ENCODE results near the gene GYS1. TPM values are rescaled to one million over a fixed set of nuclear protein-coding genes. Genes with fewer than 3 reads are reported as not detected.
A peak's percentile ranks its signal among the peaks of the same experiment; 100 is the strongest.

Gene GYS1
- total RNA-seq, 1 experiment from 2014 or later: 38.6 TPM

GRCh38 chr19:48991873-48992580 is 1.1 kb downstream of the GYS1 start:
- intact Hi-C loops (cut with micrococcal nuclease): loop anchor here (10.0 kb wide), 1 partner anchor 83 kb away; the partner anchor contains the start of gene KCNA7
- peaks cover 64% of the 10 kb centered on the region for H3K79me2 ChIP-seq (ENCODE audit: low read length)
- H4K20me1 ChIP-seq (ENCODE audit: low read length): no peaks in the 10 kb centered on the region
- H3K36me3 ChIP-seq (ENCODE audit: low read depth, low read length): no peaks in the 10 kb centered on the region; the same call in 1 of the 2 replicates
- H3K4me3 ChIP-seq (ENCODE audit: low read length): peak overlapping the region; percentile 93
- H3K4me1 ChIP-seq (ENCODE audit: insufficient read depth, low read length): peaks cover 6% of the 10 kb centered on the region; the same call in 1 of the 2 replicates
- peak overlapping the region; percentile 98 for H3K4me2 ChIP-seq (ENCODE audit: low read length)
- BruUV-seq (replicated peaks): no TSS peak
- peak overlapping the region; percentile 89 for H3K9ac ChIP-seq (ENCODE audit: low read length)
- H3K9me2 ChIP-seq (replicated peaks; ENCODE audit: low read length): no peaks in the 10 kb centered on the region
- H3K27ac ChIP-seq (ENCODE audit: low read length): peak overlapping the region; percentile 36; the same call in 1 of the 2 replicates
- H3K27me3 ChIP-seq (ENCODE audit: low read length): no peaks in the 10 kb centered on the region
- ChIA-PET CTCF (no interaction called here), POLR2A (ENCODE audit: unreplicated experiment) (interaction anchor here (0.6 kb wide), 2 partner anchors 159 to 166 kb away, joined by 3 read pairs; partner anchors contain the start of gene TRPM4)
- H3K9me3 ChIP-seq (ENCODE audit: low read length): no peaks in the 10 kb centered on the region
- peak; percentile 66 for DNase-seq
- no peaks in the 10 kb centered on the region for H3F3A ChIP-seq (ENCODE audit: low read length, unreplicated experiment)
- TF ChIP-seq CTCF (conservative IDR thresholded peaks at IDR 0.05; ENCODE audit: low read depth, low read length) (no peak), EZH2 (IDR thresholded peaks at IDR 0.05; ENCODE audit: low read length, unreplicated experiment) (no peak), EZH2phosphoT487 (IDR thresholded peaks at IDR 0.05; ENCODE audit: borderline replicate concordance, low read length) (no peak)
- H2AFZ ChIP-seq (ENCODE audit: low read length): peak overlapping the region; percentile 73; the same call in 1 of the 2 replicates
- peak; percentile 54 for ATAC-seq

- ChIA-PET CTCF (no interaction called here), POLR2A (ENCODE audit: unreplicated experiment) (no interaction called here)
- Histone ChIP-seq H3K9me2 (replicated peaks; ENCODE audit: low read length) (no peaks in the 10 kb centered on the region), H3F3A (ENCODE audit: low read length, unreplicated experiment) (no peaks in the 10 kb centered on the region), H3K27ac (ENCODE audit: low read length) (no peak overlapping the region), H3K4me3 (ENCODE audit: low read length) (peak overlapping the region; percentile 93; the same call in 1 of the 2 replicates), H3K4me1 (ENCODE audit: insufficient read depth, low read length) (peaks cover 6% of the 10 kb centered on the region; the same call in 1 of the 2 replicates), H3K4me2 (ENCODE audit: low read length) (peak overlapping the region; percentile 98), H3K9me3 (ENCODE audit: low read length) (no peaks in the 10 kb centered on the region), H2AFZ (ENCODE audit: low read length) (no peak overlapping the region), H4K20me1 (ENCODE audit: low read length) (no peaks in the 10 kb centered on the region), H3K27me3 (ENCODE audit: low read length) (no peaks in the 10 kb centered on the region), H3K79me2 (ENCODE audit: low read length) (peaks cover 55% of the 10 kb centered on the region), H3K36me3 (ENCODE audit: low read depth, low read length) (no peaks in the 10 kb centered on the region; the same call in 1 of the 2 replicates), H3K9ac (ENCODE audit: low read length) (no peak overlapping the region)
- DNase-seq (no peak), ATAC-seq (no peak)
- intact Hi-C loops (cut with micrococcal nuclease): loop anchor here (10.0 kb wide), 1 partner anchor 84 kb away; the partner anchor contains the start of gene KCNA7
- TF ChIP-seq CTCF (conservative IDR thresholded peaks at IDR 0.05; ENCODE audit: low read depth, low read length): no peak
- TF ChIP-seq EZH2phosphoT487 (IDR thresholded peaks at IDR 0.05; ENCODE audit: borderline replicate concordance, low read length): no peak
- TF ChIP-seq EZH2 (IDR thresholded peaks at IDR 0.05; ENCODE audit: low read length, unreplicated experiment): no peak
- BruUV-seq (replicated peaks): no TSS peak
These were observed 2.0 kb downstream of the GYS1 start for GRCh38 chr19:48991011-48991609.

Data from PC-3 (cell line).